RWPE2 (cell line): ENCODE data around the gene EXOC6.

ENCODE experiments used
- ATAC-seq: fragments of 200-7000 bp; cut with Tn5 transposase; 3 replicates; pipeline ENCODE4 v1.9.1; 2021; ENCODE audit warnings: low read depth
- DNase-seq: peaks from one replicate; pipeline ENCODE4 v3.0.0-alpha.2; 2020; ENCODE audit warnings: low spot score
- H3K27ac ChIP-seq: fragments of 450-650 bp; 2 replicates; pipeline ENCODE4 v1.5.1; 2017; ENCODE audit warnings: mild to moderate bottlenecking; ENCODE audit not compliant: poor library complexity, severe bottlenecking
- H3K27me3 ChIP-seq: fragments of 250-450 bp; sonication (Bioruptor Pico); 2 replicates; pipeline ENCODE4 v1.5.1; 2021; ENCODE audit warnings: mild to moderate bottlenecking, moderate library complexity; ENCODE audit not compliant: insufficient read depth, poor library complexity, severe bottlenecking
- H3K36me3 ChIP-seq: fragments of 250-450 bp; sonication (Bioruptor Pico); 2 replicates; pipeline ENCODE4 v1.5.1; 2020; ENCODE audit warnings: low read depth, mild to moderate bottlenecking, moderate library complexity
- H3K4me1 ChIP-seq: fragments of 250-450 bp; sonication (Bioruptor Pico); 2 replicates; pipeline ENCODE4 v1.5.1; 2021; ENCODE audit warnings: mild to moderate bottlenecking, moderate library complexity; ENCODE audit not compliant: insufficient read depth, poor library complexity, severe bottlenecking
- H3K4me3 ChIP-seq: fragments of 250-450 bp; sonication (Bioruptor Pico); 2 replicates; pipeline ENCODE4 v1.5.1; 2021; ENCODE audit warnings: mild to moderate bottlenecking, moderate library complexity; ENCODE audit not compliant: severe bottlenecking
- H3K9me3 ChIP-seq: fragments of 250-450 bp; sonication (Bioruptor Pico); 2 replicates; pipeline ENCODE4 v1.5.1; 2021; ENCODE audit warnings: mild to moderate bottlenecking, moderate library complexity; ENCODE audit not compliant: severe bottlenecking
- TF ChIP-seq, protein P1 (sequence below): fragments of 450-650 bp; IDR thresholded peaks from one replicate; pipeline ENCODE4 v1.5.1; 2017; ENCODE audit warnings: mild to moderate bottlenecking, moderate library complexity; ENCODE audit not compliant: poor library complexity, severe bottlenecking

Gene EXOC6

GRCh38 chr10:92991513-92991912 lies 143.2 kb downstream of the EXOC6 start:
- TF ChIP-seq, protein P1, sequence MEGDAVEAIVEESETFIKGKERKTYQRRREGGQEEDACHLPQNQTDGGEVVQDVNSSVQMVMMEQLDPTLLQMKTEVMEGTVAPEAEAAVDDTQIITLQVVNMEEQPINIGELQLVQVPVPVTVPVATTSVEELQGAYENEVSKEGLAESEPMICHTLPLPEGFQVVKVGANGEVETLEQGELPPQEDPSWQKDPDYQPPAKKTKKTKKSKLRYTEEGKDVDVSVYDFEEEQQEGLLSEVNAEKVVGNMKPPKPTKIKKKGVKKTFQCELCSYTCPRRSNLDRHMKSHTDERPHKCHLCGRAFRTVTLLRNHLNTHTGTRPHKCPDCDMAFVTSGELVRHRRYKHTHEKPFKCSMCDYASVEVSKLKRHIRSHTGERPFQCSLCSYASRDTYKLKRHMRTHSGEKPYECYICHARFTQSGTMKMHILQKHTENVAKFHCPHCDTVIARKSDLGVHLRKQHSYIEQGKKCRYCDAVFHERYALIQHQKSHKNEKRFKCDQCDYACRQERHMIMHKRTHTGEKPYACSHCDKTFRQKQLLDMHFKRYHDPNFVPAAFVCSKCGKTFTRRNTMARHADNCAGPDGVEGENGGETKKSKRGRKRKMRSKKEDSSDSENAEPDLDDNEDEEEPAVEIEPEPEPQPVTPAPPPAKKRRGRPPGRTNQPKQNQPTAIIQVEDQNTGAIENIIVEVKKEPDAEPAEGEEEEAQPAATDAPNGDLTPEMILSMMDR: no peak
- ATAC-seq (no peak), DNase-seq (no peak)

GRCh38 chr10:92993699-92994272 lies 145.5 kb downstream of the EXOC6 start:
- ATAC-seq (no peak), DNase-seq (no peak)
- Histone ChIP-seq H3K27ac (no peak overlapping the region), H3K9me3 (no peaks in the 10 kb centered on the region), H3K4me1 (no peaks in the 10 kb centered on the region), H3K36me3 (0 out of 2 replicates have a peak, but pooled peaks cover 2% of the 10 kb centered on the region), H3K4me3 (no peak overlapping the region), H3K27me3 (no peaks in the 10 kb centered on the region)
- TF ChIP-seq, protein P1: no peak

More at GRCh38 chr10:92991513-92991912, 143.2 kb downstream of the EXOC6 start:
- no peaks in the 10 kb centered on the region for H3K9me3 ChIP-seq
- H3K36me3 ChIP-seq: 0 out of 2 replicates have a peak, but pooled peaks cover 2% of the 10 kb centered on the region
- H3K27me3 ChIP-seq: no peaks in the 10 kb centered on the region
- no peak overlapping the region for H3K27ac ChIP-seq
- H3K4me1 ChIP-seq: no peaks in the 10 kb centered on the region
- H3K4me3 ChIP-seq: no peak overlapping the region

DNA sequence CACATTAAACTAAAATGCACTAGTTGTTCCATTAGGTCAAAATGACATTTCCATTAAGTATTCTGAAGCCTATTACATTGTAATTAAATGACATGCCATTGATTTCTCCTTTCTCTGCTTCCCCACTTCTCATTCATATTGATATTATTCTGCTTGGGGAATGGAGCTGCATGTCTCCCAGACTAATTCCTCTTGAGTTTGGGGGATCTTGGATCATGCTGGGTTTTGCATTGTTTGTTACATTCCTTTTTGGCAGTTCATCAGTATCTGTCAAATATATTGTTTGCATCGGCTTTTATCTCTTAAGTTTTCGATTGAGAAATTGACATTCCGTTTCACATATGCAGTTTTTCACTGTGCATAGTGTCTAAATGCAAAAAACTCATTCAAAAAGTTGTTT lies 147.2 kb downstream of the EXOC6 start:
- TF ChIP-seq, protein P1: no peak

GRCh38 chr10:92997620-92998019 lies 149.3 kb downstream of the EXOC6 start:
- no peaks in the 10 kb centered on the region for H3K4me1 ChIP-seq
- 0 out of 2 replicates have a peak, but pooled peaks cover 2% of the 10 kb centered on the region for H3K36me3 ChIP-seq
- DNase-seq: no peak
- H3K27ac ChIP-seq: no peak overlapping the region
- ATAC-seq: no peak
- H3K9me3 ChIP-seq: no peaks in the 10 kb centered on the region
- no peak overlapping the region for H3K4me3 ChIP-seq
- no peaks in the 10 kb centered on the region for H3K27me3 ChIP-seq
- TF ChIP-seq, protein P1: no peak

More for the DNA sequence above, 147.2 kb downstream of the EXOC6 start:
- H3K27ac ChIP-seq: no peak overlapping the region
- DNase-seq: no peak
- 0 out of 2 replicates have a peak, but pooled peaks cover 2% of the 10 kb centered on the region for H3K36me3 ChIP-seq
- ATAC-seq: no peak
- H3K4me3 ChIP-seq: no peak overlapping the region
- H3K4me1 ChIP-seq: no peaks in the 10 kb centered on the region
- H3K27me3 ChIP-seq: no peaks in the 10 kb centered on the region
- no peaks in the 10 kb centered on the region for H3K9me3 ChIP-seq

GRCh38 chr10:92999191-92999590 lies 150.9 kb downstream of the EXOC6 start:
- no peak overlapping the region for H3K27ac ChIP-seq
- H3K27me3 ChIP-seq: no peaks in the 10 kb centered on the region
- DNase-seq: no peak
- H3K9me3 ChIP-seq: no peaks in the 10 kb centered on the region
- H3K4me1 ChIP-seq: no peaks in the 10 kb centered on the region
- H3K36me3 ChIP-seq: 0 out of 2 replicates have a peak, but pooled peaks cover 2% of the 10 kb centered on the region
- no peak for ATAC-seq
- TF ChIP-seq, protein P1: no peak
- H3K4me3 ChIP-seq: no peak overlapping the region
